HG02840 (cell line): ENCODE data around the gene CD247.

Experiments
- ATAC-seq: cut with Tn5 transposase; IDR thresholded peaks from one replicate; pipeline ENCODE4 v1.9.1; 2021; ENCODE audit warnings: mild to moderate bottlenecking, moderate library complexity, moderate number of reproducible peaks; ENCODE audit not compliant: unreplicated experiment, low FRiP score

Gene CD247

DNA sequence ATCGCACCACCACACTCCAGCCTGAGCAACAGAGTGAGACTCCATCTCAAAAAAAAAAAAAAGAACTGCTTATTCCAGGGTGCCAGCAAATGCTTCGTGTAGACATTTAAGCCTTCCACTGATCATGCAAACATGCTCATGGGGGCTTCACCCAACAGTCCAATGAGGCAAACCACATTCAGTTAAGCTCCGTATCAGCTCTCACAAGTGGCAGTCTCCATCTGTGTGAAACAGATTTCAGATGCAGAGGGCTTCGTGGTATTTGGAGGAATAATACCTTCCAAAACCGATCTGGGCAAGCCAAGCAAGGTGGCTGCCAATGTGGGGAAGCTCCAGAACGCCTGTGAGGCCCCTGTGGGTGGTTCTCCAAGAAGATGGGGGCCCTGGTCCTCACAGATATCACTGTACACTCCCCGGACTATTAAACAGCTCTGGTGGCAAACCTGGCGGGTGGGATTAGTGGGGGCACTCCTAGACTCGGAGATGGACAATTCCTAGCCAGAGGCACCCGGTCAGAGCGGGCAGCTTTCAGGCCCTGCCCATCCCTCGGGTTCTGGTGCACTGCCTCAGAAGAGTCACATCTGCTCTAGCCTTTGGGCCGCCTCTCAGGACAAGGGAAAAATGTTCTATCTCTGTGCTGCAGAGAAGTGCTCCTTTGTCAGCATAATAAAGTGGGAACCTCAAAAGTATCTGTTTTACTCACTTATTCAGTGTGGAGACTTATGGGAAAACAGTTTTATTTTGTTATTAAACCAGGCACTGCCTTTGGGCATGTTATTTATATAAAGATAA lies 25.1 kb upstream of the CD247 start:
- no peak for ATAC-seq

DNA sequence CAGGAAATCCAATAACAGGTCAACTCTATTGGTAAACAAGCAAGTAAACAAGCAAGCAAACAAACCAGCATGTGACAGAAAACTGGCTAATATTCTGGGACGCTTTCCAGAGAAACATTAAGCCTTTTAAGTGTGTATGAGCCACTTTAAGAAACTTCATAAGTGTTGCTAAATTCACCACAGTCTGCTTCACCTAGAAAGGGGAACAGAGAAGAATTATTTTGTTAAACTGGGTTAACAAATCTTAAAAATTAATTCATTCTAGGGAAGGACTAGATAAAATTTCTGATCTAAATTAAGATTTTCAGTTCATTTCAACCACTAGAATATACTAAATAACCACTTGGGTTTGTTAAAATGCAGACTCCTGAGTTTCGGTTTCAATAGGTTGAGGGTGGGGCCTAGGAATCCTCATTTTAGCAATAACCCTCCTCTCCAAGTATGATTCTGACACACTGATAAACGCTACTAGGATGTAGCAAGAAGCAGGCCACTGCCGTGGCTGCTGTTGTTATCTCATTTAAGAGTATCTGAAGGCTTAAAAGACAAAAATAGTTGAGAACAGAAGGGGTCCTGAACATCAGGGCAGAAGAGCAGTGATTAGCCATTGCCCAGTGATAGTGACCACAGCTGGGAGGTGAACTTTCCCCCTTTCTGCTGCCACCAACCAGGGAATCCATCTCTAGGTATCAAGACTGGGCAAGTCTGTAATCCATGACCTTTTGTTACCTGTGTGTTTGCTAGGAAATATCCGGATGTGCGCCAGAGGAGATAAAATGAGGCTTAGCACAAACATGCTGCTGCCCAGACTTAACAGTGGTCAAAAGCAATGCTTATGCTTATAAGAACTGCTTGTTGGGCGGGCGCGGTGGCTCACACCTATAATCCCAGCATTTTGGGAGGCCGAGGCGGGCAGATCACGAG lies 24.0 kb upstream of the CD247 start:
- ATAC-seq = no peak

DNA sequence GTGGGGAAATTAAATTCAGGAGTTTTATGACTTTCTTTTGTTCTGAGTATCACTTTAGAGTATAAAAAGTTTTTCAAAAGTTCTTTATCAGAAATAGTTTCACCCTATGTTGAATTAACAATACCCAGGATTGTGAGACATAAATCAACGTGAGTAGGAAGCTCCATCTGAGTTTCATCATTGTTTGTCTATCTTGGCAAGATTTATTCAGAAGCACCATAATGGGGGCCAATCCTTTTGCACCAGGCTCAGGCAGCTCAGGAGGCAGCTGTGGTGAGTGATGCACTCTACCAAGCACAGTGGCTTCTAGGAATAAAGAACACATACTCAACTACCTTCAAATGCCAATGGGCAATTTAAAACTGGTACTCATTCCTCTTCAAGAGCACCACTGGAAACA lies 23.3 kb upstream of the CD247 start:
- ATAC-seq = no peak

DNA sequence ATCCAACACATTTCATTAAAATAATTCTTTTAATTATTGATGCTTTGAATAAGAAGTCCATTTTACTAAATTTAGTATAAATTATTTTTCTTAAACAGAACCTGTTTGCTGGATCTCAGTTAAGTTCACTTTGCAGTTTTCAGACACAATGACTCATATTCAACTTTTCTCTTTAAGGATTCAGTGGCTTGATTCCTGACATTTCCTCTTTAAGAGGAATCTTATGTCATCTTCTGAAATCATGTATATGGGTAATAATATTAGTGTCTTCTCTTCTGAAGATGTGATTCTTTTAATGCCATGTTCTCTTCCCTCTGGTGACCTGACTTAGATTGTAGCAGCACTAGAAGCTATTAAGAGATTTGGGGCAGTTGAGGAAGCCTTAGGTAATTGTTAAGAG lies 22.7 kb upstream of the CD247 start:
- no peak for ATAC-seq

DNA sequence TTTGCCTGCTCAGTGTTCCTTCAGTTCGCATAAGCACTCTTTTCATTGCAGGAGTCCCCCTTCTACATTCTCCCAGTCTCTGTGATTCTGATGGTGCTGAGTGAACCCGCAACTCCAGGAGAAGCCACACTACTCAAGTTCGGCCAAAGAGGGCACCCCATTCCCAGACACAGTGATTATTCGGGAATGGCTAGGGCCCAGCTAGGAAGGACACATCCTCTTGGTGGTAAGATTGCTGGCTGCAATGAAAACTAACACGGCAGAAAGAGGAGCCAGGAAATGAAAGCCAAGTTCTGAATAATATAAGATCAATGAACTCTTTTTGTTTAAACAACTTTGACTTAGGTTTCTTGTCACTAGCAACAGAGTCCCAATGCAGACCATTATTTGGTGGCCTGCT lies 20.3 kb upstream of the CD247 start:
- no peak for ATAC-seq

DNA sequence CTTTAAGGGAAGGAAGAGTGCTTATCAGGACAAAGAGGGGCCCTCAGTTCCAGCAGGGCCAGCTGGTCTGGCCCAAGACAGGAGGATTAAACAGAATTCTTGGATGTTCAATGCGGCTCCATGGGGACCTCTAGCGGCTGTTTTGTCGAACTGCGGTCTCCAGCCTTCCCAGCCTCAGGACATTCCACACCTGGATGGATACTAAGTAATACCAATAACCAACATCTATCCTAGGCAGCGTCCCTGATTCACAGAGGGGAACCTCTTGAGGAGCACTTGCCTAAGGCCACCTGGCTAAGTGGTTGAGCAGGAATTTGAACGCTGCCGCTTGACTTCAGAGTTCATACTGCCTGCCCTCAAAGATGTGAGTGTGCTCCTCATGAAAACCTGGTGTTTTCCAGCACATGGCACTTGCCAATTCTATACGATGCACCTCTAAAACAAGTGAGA lies 15.5 kb upstream of the CD247 start:
- ATAC-seq = no peak

DNA sequence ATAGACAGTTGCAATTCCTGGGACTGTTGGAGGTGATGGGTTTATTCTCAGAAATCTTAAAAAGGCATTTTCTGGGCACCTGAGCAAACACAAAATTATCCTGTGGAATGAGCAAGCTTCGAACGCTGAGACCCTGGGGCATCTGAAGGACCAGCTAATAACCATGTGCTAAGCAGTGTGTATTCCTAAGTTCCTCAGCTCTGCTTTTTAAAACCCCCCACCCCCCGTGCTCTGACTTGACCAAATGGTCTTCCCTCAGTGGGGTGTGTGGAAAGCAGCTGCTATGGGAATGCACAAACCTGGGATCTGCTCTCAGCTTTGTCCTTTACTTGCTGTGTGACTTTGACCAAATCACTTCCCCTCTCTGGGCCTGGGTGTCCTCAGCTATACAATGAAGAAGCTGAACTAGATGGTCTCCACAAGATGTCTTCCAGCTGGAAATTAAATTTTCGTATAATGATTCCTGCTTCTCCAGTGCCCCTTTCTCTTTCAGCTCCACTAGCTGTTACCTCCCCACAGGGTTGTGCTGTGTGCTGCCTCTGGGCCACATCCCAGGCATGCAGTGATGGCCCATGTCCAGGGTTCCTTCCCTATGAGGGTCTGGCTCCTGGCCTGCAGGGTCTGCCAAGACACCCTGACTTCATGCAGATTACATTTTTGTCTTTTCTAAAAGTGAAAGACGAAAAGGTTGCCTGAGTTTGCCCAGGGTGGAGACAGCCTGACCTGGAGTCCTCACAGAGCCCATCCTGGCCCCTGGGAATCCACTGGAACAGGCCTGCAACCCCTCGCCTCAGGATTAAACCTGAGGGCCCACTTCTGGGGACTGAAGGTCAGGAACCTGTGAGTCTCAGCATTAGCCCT lies 14.9 kb upstream of the CD247 start:
- no peak for ATAC-seq

DNA sequence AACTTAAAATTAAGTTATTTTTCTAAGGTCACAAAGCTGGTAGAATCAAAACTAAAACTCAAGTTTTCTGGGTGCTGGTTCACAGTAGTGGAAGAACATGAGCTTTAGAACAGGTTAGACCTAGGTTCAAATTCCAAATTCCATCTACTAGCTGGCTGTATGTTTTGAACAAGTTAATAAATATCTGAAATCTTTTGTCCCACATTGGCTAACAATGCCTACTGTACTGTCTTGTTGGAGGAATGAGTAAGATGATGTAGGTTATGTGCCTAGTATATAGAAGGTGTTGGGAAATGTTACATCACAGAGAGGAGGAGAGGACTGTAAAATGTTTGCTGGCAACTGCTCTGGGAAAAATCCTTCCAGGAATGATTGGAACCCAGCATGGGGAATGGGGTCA lies 14.0 kb upstream of the CD247 start:
- no peak for ATAC-seq

- ATAC-seq = no peak
Measured at GRCh38 chr1:167529829-167530474, 11.6 kb upstream of the CD247 start.

- no peak for ATAC-seq
Measured at GRCh38 chr1:167528057-167528728, 9.9 kb upstream of the CD247 start.

GRCh38 chr1:167526667-167527383 lies 8.5 kb upstream of the CD247 start:
- no peak for ATAC-seq

GRCh38 chr1:167524651-167525050 lies 6.3 kb upstream of the CD247 start:
- ATAC-seq = no peak

- no peak for ATAC-seq
Measured at GRCh38 chr1:167522246-167522645, 3.9 kb upstream of the CD247 start.

DNA sequence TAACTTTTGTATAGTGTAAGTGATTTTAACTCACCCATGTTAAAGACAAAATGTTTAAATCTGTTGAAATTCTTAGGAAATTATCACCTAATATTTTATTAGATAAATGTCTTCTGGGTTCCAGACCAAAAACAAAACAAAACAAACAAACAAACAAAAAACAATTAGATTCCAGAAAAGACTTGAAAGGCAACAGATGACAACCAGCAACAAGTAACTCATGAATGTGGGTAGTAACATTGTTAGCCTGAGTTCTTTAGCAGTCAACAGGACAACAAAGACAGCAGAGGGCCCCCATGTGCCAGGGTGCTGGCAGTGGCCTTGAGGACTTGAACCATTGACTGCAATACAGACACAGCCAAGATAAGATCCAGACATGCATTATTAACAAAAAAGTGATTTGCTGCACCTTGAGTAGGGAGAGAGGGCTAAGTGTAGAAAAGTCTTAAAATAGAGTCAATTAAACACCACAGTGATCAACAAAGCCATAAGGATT lies 2.4 kb upstream of the CD247 start:
- ATAC-seq = no peak

DNA sequence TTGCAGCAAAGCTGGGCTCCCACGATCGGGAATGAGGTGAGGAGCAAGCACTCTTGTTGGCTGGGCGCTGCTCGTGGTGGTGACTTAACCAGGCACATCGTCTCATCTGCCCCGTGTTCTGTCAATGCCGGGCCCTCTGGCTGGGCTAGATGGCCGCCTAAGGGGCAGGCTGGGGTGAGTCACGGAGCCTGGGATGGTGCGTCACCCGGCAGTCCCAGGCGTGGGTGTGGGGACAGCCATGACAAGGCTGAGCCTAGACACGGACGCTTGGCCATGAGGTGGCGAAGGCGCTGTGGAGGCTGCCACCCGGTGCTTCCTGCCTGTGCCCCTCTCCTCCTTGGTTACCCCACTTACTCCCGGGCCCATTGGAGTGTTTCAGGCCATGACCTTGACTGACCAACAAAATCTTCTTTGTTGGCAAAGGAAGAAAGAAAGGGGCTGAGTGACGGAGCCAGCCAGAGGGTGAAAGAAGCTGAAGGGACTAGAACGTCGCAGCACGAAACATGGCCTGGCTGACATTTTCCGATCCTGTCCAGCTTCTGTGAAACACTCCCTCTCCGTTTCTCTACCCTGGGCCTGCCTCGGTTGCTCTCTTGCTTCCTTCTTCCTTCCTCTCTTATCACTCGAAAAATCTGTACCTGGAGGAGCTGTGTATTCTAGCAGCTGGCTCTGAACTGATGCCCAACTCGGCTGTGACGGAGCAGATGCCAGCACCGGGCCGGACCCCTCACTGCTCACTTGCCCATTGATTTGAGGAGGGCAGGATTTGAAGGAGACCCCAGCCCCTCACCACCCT lies 596 bp downstream of the CD247 start:
- no peak for ATAC-seq

DNA sequence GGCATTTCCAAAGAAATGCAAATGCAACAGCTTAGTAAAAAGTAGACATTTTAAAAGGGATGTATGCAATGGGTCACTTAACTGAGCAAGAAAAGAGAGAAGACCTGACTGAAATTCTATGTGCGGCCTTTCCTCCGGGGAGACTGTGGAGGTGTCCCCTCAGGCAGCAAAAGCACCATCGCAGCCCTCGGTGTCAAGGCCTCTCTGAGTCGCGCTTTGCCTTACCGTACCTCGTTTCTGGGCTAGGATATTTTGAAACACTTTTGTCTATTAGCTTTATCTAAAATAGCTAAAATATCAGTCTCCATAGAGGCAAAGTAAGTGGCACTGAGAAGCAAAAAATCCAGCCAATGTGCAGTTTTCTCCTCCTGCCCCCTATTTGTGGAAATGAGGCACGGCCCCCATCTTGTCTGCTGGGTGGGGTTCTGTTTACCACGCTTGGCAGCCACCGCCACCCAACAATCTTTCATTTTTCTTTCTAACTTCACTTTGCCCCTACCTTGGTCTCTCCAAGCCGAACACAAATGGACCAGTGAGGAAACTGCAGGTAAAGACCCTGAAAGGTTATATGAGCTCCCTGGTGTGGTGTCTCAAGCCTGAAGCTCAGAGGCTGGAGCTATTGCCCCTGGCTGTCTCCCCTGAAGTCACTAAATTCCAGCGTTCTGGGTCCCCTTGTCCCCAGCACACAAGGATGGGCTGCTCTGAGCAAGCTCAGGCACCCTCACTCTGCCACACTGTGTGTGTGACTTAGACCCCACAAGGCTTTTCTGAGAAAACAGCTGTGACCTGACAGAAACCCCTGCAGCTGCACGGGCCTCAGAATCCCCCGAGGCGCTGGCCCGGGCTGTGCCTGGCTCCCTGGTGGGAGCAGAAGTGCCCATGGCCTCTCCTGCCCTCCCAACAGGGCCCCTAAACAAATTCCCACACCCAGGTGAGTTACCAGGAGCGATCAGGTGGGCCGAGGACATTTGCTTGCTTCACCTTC lies 1.6 kb downstream of the CD247 start:
- ATAC-seq = no peak

GRCh38 chr1:167515893-167516321 lies 2.4 kb downstream of the CD247 start:
- ATAC-seq = no peak
